ENCODE results near the gene PITX2.

- TF ChIP-seq CTCF (IDR thresholded peaks at IDR 0.05; ENCODE audit: poor library complexity, severe bottlenecking) (no peak), EP300 (conservative IDR thresholded peaks at IDR 0.05; ENCODE audit: poor library complexity, severe bottlenecking) (no peak), REST (IDR thresholded peaks at IDR 0.05; ENCODE audit: borderline replicate concordance) (no peak)
These were observed 9.9 kb upstream of the PITX2 start for GRCh38 chr4:110632506-110633357.
